Nephron (organoid): ENCODE data around the gene ALKBH2.

Source experiments
- H3K27ac Mint-ChIP-seq, 3 experiments: 2 replicates each; pipeline ENCODE4 v1.8.0; 2020; ENCODE audit warnings: mixed read lengths in 3 of 3, mild to moderate bottlenecking in 2 of 3, moderate library complexity in 1 of 3
- H3K27me3 Mint-ChIP-seq: 2 replicates; pipeline ENCODE4 v1.8.0; 2021; ENCODE audit warnings: low read depth, mild to moderate bottlenecking, moderate library complexity, mixed read lengths
- H3K36me3 Mint-ChIP-seq: 2 replicates; pipeline ENCODE4 v1.8.0; 2020; ENCODE audit warnings: low read depth, mixed read lengths
- H3K4me1 Mint-ChIP-seq: 2 replicates; pipeline ENCODE4 v1.8.0; 2020; ENCODE audit warnings: mixed read lengths
- H3K4me3 Mint-ChIP-seq, 3 experiments: 2 replicates each; pipeline ENCODE4 v1.8.0; 2020; ENCODE audit warnings: mild to moderate bottlenecking in 3 of 3, mixed read lengths in 3 of 3, moderate library complexity in 2 of 3
- H3K9me3 Mint-ChIP-seq: 2 replicates; pipeline ENCODE4 v1.8.0; 2020; ENCODE audit warnings: mixed read lengths
- CTCF ChIP-seq, 3 experiments: fragments of 200-600 bp; sonication (generic); IDR thresholded peaks; one replicate each; pipeline ENCODE4 v1.5.0; 2021; ENCODE audit warnings: antibody characterized with exemption in 3 of 3; ENCODE audit not compliant: unreplicated experiment in 3 of 3

The ALKBH2 gene

GRCh38 chr12:109116611-109116949 is 23.3 kb upstream of the ALKBH2 start:
- H3K4me1 Mint-ChIP-seq: peaks cover 40% of the 10 kb centered on the region
- peak overlapping the region in 2 of 3 experiments; percentile 59 to 64 for H3K4me3 Mint-ChIP-seq
- no peaks in the 10 kb centered on the region for H3K9me3 Mint-ChIP-seq
- no peaks in the 10 kb centered on the region for H3K27me3 Mint-ChIP-seq
- no peaks in the 10 kb centered on the region for H3K36me3 Mint-ChIP-seq
- no peak for TF ChIP-seq CTCF (IDR thresholded peaks at IDR 0.05; ENCODE audit: unreplicated experiment in 3 of 3)
- H3K27ac Mint-ChIP-seq: peak overlapping the region; percentile 78 to 93 (median 92)

GRCh38 chr12:109115758-109116610 is 22.7 kb upstream of the ALKBH2 start, which contains the start of gene ACACB:
TSS of gene ACACB (plus strand) at chr12:109116587. CDS start at chr12:109139406, 22,819 bp downstream.
- Mint-ChIP-seq H3K27ac (peak within 1 kb of the TSS; percentile 78 to 93 (median 92)), H3K4me1 (peaks cover 42% of the 10 kb centered on the region), H3K4me3 (peak within 1 kb of the TSS; percentile 45 to 64 (median 59)), H3K27me3 (no peaks in the 10 kb centered on the region), H3K9me3 (no peaks in the 10 kb centered on the region), H3K36me3 (no peaks in the 10 kb centered on the region)
- TF ChIP-seq CTCF (IDR thresholded peaks at IDR 0.05; ENCODE audit: unreplicated experiment in 3 of 3): no peak

GRCh38 chr12:109115404-109115757 is 22.1 kb upstream of the ALKBH2 start:
- H3K27ac Mint-ChIP-seq: peak overlapping the region; percentile 78 to 93 (median 92)
- no peak for TF ChIP-seq CTCF (IDR thresholded peaks at IDR 0.05; ENCODE audit: unreplicated experiment in 3 of 3)
- peaks cover 6% of the 10 kb centered on the region for H3K36me3 Mint-ChIP-seq
- no peaks in the 10 kb centered on the region for H3K27me3 Mint-ChIP-seq
- no peak overlapping the region for H3K4me3 Mint-ChIP-seq
- H3K4me1 Mint-ChIP-seq: peaks cover 48% of the 10 kb centered on the region
- no peaks in the 10 kb centered on the region for H3K9me3 Mint-ChIP-seq

GRCh38 chr12:109114644-109115043 is 21.4 kb upstream of the ALKBH2 start:
- H3K4me3 Mint-ChIP-seq: peak overlapping the region in 2 of 3 experiments; percentile 29 to 44

GRCh38 chr12:109113661-109114321 is 20.5 kb upstream of the ALKBH2 start:
- peaks cover 18% of the 10 kb centered on the region for H3K36me3 Mint-ChIP-seq
- no peak for TF ChIP-seq CTCF (IDR thresholded peaks at IDR 0.05; ENCODE audit: unreplicated experiment in 3 of 3)
- H3K27ac Mint-ChIP-seq: peak overlapping the region; percentile 57 to 78 (median 77)
- peaks cover 58% of the 10 kb centered on the region for H3K4me1 Mint-ChIP-seq
- no peaks in the 10 kb centered on the region for H3K9me3 Mint-ChIP-seq
- peak overlapping the region in 2 of 3 experiments; percentile 15 to 30 for H3K4me3 Mint-ChIP-seq
- no peaks in the 10 kb centered on the region for H3K27me3 Mint-ChIP-seq

More at GRCh38 chr12:109114644-109115043, 21.4 kb upstream of the ALKBH2 start:
- H3K27me3 Mint-ChIP-seq: no peaks in the 10 kb centered on the region
- TF ChIP-seq CTCF (IDR thresholded peaks at IDR 0.05; ENCODE audit: unreplicated experiment in 3 of 3): no peak
- H3K4me1 Mint-ChIP-seq: peaks cover 54% of the 10 kb centered on the region
- no peaks in the 10 kb centered on the region for H3K9me3 Mint-ChIP-seq
- H3K27ac Mint-ChIP-seq: peak overlapping the region; percentile 73 to 92 (median 78)
- peaks cover 11% of the 10 kb centered on the region for H3K36me3 Mint-ChIP-seq
